Esophagus muscularis mucosa (tissue), 3 donors: Measurements from ENCODE around the gene TPO.

Experiments
- CTCF ChIP-seq, 3 experiments: fragments of 200-600 bp in 2 of 3; fragments of 450-650 bp in 1 of 3; sonication (generic) in 2 of 3; IDR thresholded peaks; one replicate each; pipeline ENCODE4 v1.5.1; 2017 to 2019; ENCODE audit warnings: antibody characterized with exemption in 3 of 3, mild to moderate bottlenecking in 2 of 3, moderate library complexity in 1 of 3
- POLR2A ChIP-seq: fragments of 450-650 bp; IDR thresholded peaks from one replicate; pipeline ENCODE4 v1.6.1; 2017; ENCODE audit warnings: antibody characterized with exemption, moderate library complexity, mild to moderate bottlenecking, low read depth
- POLR2AphosphoS5 ChIP-seq, 2 donors: sonication (generic); formaldehyde crosslinking; IDR thresholded peaks; one replicate each; pipeline ENCODE4 v1.6.1; 2017; ENCODE audit warnings: antibody characterized with exemption in 2 of 2

GRCh38 chr2:1420746-1421480, 7.7 kb downstream of the TPO start:
- no peak for TF ChIP-seq POLR2AphosphoS5 (IDR thresholded peaks at IDR 0.05)
- no peak for TF ChIP-seq CTCF (IDR thresholded peaks at IDR 0.05)
- TF ChIP-seq POLR2A = no peak
